Fibroblast of the aortic adventitia (primary cell): Measurements from ENCODE around the gene GPR89B. TPM values are rescaled to one million over a fixed set of nuclear protein-coding genes. Genes with fewer than 3 reads are reported as not detected.

Experiments
- DNase-seq: peaks from one replicate; pipeline ENCODE4 v3.0.0-alpha.2; 2010; ENCODE audit warnings: low read depth
- H3K4me3 ChIP-seq: 2 replicates; pipeline ENCODE4 v1.5.1; 2011; ENCODE audit warnings: low read depth, mild to moderate bottlenecking, control low read depth, low read length, moderate library complexity
- CTCF ChIP-seq: IDR thresholded peaks from 2 replicates; pipeline ENCODE4 v1.5.1; 2011; ENCODE audit warnings: mild to moderate bottlenecking, low read length, control low read depth, inconsistent platforms; ENCODE audit not compliant: insufficient read depth
- total RNA-seq: library from RNA; depleted of rRNA; stranded (reverse); fragments of >200 nt; gene quantifications from 2 replicates; pipeline ENCODE4 v1.2.3, GENCODE V29; 2012; ENCODE audit warnings: low replicate concordance

The GPR89B gene
- 10.6 and 14.5 TPM in 2 replicates for total RNA-seq

DNA sequence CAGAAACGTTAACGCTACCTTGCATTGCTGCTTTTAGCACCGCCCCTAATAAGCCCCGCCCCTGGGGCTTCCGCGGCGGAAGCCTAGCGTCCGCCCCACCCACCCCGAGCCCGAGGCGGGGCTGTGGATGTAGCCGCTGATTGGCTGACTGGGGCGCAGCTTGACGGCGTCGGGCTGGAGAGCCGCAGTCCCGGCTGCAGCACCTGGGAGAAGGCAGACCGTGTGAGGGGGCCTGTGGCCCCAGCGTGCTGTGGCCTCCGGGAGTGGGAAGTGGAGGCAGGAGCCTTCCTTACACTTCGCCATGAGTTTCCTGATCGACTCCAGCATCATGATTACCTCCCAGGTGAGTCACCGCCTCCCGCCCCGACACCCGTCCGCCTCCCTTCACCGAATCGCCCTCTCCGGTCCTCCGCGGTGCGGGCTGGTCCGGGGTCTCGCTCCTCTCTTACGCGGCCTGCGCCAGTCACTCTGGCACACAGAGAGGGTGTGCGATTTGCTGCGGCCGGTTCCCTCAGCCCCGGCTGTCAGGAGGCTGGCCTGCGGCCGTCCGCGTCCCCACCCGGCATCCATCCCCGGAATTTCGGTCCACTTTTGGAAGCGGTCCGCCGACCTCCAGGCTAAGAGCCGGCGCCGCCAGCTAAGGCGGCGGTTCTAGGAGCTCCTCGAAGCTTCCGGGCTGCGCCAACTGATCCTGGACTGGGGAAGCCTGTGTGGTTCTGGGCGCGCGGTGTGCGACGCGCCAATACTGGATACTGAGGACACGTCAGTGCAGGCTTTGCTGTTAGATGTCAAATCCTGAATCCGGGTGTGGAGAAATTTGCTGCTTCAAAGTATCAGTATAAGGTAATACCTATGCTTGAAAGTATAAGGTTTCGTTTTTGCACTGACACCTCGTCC is at the start of gene GPR89B:
GPR89B (plus strand) TSS at position 185 of the 897 bp plus-strand sequence; CDS start at position 302, 117 bp downstream.
- peak; percentile 77 for DNase-seq
- H3K4me3 ChIP-seq: peak within 1 kb of the TSS; percentile 73

- no peak for DNase-seq
Observed at GRCh38 chr1:147879911-147880310, 48.3 kb upstream of the GPR89B start.

DNA sequence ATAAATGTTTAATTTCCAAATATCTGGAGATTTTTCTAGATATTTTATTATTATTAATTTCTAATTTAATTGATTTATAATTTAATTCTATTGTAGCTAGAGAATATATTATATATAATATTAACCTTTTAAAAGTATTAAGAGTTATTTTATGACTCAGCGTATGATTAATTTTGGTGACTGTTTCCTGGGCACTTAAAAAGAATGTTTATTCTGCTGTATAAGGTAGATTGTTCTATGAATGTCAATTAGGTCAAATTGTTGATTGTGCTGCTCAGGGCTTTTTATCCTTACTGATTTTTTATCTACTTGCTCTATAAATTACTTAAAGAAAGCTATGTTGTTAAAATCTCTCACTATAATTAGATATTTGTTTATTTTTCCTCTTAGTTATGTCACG is 45.7 kb upstream of the GPR89B start:
- no peak for DNase-seq
- no peak overlapping the region for H3K4me3 ChIP-seq
- TF ChIP-seq CTCF: no peak

More at GRCh38 chr1:147879911-147880310, 48.3 kb upstream of the GPR89B start:
- no peak for TF ChIP-seq CTCF
- H3K4me3 ChIP-seq: no peak overlapping the region

DNA sequence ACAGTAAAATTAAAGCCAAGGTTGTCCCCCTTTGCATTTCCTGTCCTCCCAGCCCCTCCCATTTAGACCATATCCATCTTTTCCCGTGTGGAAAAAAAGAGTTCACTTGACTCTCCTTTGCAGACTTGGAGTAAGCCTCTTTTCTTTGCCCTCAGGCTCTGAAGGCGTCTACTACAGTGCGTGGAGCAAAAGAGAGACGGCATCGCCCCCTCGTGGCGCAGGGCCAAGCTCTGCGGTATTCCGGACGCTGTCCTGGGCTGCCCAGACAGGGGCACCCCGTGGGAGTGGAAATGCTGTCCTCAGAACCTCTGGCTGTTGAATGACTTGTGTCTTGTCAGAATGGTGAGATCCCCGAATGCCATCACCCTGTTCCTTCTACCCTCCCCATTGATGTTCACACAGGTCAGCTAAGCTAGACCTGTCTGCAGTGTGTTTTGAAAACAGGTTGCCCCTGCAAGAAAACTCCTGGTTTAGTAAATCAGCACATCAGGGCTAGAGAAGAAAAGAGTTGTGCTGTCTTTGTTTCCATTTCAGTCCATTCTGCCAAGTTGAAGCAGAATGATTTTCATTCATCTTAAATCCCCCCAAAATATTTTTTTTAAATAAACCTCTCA is 37.9 kb upstream of the GPR89B start:
- H3K4me3 ChIP-seq: no peak overlapping the region
- TF ChIP-seq CTCF: peak; percentile 13
- peak; percentile 22 for DNase-seq

- no peak for TF ChIP-seq CTCF
- no peak for DNase-seq
- H3K4me3 ChIP-seq: no peak overlapping the region
Observed at GRCh38 chr1:147891088-147891487, 37.1 kb upstream of the GPR89B start.

DNA sequence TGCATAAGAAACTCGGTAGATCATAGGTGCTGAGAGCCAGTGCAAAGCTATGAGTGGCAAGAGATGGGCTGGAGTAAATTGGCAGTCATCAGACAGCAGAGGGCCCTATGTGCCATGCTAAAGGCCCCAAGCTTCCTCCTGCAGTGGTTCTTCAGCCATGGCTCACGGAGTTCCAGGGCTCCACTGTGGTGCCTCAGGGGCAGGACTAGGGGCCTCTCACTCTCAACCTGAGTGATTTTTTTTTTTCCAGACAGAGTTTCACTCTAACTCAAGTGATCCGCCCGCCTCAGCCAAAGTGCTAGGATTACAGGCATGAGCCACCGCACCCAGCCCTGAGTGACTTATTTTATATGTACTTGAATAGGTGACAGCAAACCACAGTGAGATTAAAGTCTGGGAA is 36.0 kb upstream of the GPR89B start:
- TF ChIP-seq CTCF: no peak
- DNase-seq: no peak
- no peak overlapping the region for H3K4me3 ChIP-seq

GRCh38 chr1:147892731-147893214 is 35.4 kb upstream of the GPR89B start:
- DNase-seq: peak; percentile 75
- H3K4me3 ChIP-seq: no peak overlapping the region
- TF ChIP-seq CTCF: peak; percentile 98
